Liver (tissue), 9 donors: ENCODE measurements around the gene TBC1D22B. TPM values are rescaled to one million over a fixed set of nuclear protein-coding genes. Genes with fewer than 3 reads are reported as not detected.

ENCODE experiments used
- DNase-seq: peaks from one replicate; pipeline ENCODE4 v3.0.0-alpha.2; 2017; ENCODE audit warnings: low spot score
- H3K27ac ChIP-seq, 2 donors: one replicate each; pipeline ENCODE4 v1.7.0; 2013; ENCODE audit warnings: inconsistent platforms in 2 of 2, low read length in 2 of 2, control low read depth in 1 of 2, low read depth in 1 of 2, mild to moderate bottlenecking in 1 of 2
- H3K27me3 ChIP-seq, 4 donors: one replicate each; pipeline versions ENCODE4 v1.6.1 to v1.7.0; 2013; ENCODE audit warnings: low read length in 3 of 4, inconsistent platforms in 1 of 4, mild to moderate bottlenecking in 1 of 4, moderate library complexity in 1 of 4; ENCODE audit not compliant: control insufficient read depth in 4 of 4, insufficient read depth in 4 of 4
- H3K36me3 ChIP-seq, 4 donors: one replicate each; pipeline versions ENCODE4 v1.6.1 to v1.7.0; 2013; ENCODE audit warnings: low read length in 3 of 4, mild to moderate bottlenecking in 3 of 4, low read depth in 1 of 4, moderate library complexity in 1 of 4; ENCODE audit not compliant: control insufficient read depth in 4 of 4, insufficient read depth in 3 of 4
- H3K4me1 ChIP-seq, 4 donors: one replicate each; pipeline versions ENCODE4 v1.6.1 to v1.7.0; 2013; ENCODE audit warnings: low read length in 3 of 4, mild to moderate bottlenecking in 3 of 4, moderate library complexity in 1 of 4; ENCODE audit not compliant: control insufficient read depth in 4 of 4, insufficient read depth in 4 of 4
- H3K4me3 ChIP-seq, 3 donors: one replicate each; pipeline versions ENCODE4 v1.6.1 to v1.7.0; 2013; ENCODE audit warnings: low read length in 3 of 3, control low read depth in 1 of 3, low read depth in 1 of 3, mild to moderate bottlenecking in 1 of 3
- H3K9ac ChIP-seq, 2 donors: one replicate each; pipeline ENCODE4 v1.7.0; 2013; ENCODE audit warnings: low read length in 2 of 2, mild to moderate bottlenecking in 2 of 2, moderate library complexity in 2 of 2, control low read depth in 1 of 2, low read depth in 1 of 2
- H3K9me3 ChIP-seq, 4 donors: one replicate each; pipeline versions ENCODE4 v1.6.1 to v1.7.0; 2013; ENCODE audit warnings: low read length in 3 of 4; ENCODE audit not compliant: control insufficient read depth in 4 of 4
- ATF3 ChIP-seq: IDR thresholded peaks from 2 replicates; pipeline ENCODE4 v1.6.1; 2016; ENCODE audit warnings: antibody characterized with exemption
- EGR1 ChIP-seq, 2 donors: IDR thresholded peaks; 2 replicates each; pipeline ENCODE4 v1.6.1; 2016 to 2018; ENCODE audit warnings: antibody characterized with exemption in 2 of 2, low read depth in 2 of 2
- FOXA1 ChIP-seq: IDR thresholded peaks from 2 replicates; pipeline ENCODE4 v1.6.1; 2016; ENCODE audit warnings: antibody characterized with exemption
- FOXA2 ChIP-seq: IDR thresholded peaks from 2 replicates; pipeline ENCODE4 v1.6.1; 2016; ENCODE audit warnings: antibody characterized with exemption
- GABPA ChIP-seq, 2 donors: IDR thresholded peaks in 1 of 2; conservative IDR thresholded peaks in 1 of 2; 2 replicates each; pipeline ENCODE4 v1.6.1; 2016; ENCODE audit warnings: antibody characterized with exemption in 2 of 2, mild to moderate bottlenecking in 1 of 2, moderate library complexity in 1 of 2
- MAX ChIP-seq: IDR thresholded peaks from 2 replicates; pipeline ENCODE4 v1.6.1; 2016; ENCODE audit warnings: antibody characterized with exemption
- NR2F2 ChIP-seq: IDR thresholded peaks from 2 replicates; pipeline ENCODE4 v1.6.1; 2016; ENCODE audit warnings: antibody characterized with exemption
- RAD21 ChIP-seq, 2 donors: IDR thresholded peaks; 2 replicates each; pipeline ENCODE4 v1.6.1; 2016; ENCODE audit warnings: antibody characterized with exemption in 2 of 2, mild to moderate bottlenecking in 2 of 2
- RXRA ChIP-seq, 2 donors: IDR thresholded peaks; 2 replicates each; pipeline ENCODE4 v1.6.1; 2017 to 2018; ENCODE audit warnings: antibody characterized with exemption in 2 of 2, mild to moderate bottlenecking in 1 of 2
- TAF1 ChIP-seq: conservative IDR thresholded peaks from 2 replicates; pipeline ENCODE4 v1.6.1; 2016; ENCODE audit warnings: antibody characterized with exemption, mild to moderate bottlenecking
- WGBS: extraction: QIAGEN DNeasy Blood & Tissue Kit; methylation state at CpG from one replicate; pipeline ENCODE4 v1.1.7; 2013; 5-methylcytosine and 5-hydroxymethylcytosine counted together
- polyA plus RNA-seq, 2 donors: library from polyadenylated mRNA; stranded (reverse) in 1 of 2; unstranded in 1 of 2; fragments of 200-250 nt in 1 of 2; fragments of >200 nt in 1 of 2; fragmentation: Nextera tagmentation in 1 of 2; extraction: Ambion mirVana in 1 of 2; gene quantifications; one replicate each; pipeline versions ENCODE4 v1.2.1 to v1.2.3, GENCODE V29; 2013 to 2015
- total RNA-seq, 2 donors: library from RNA; depleted of rRNA; stranded (reverse); fragments of >200 nt; gene quantifications; one replicate each; pipeline ENCODE4 v1.2.3, GENCODE V29; 2014
- TF ChIP-seq, protein P1 (sequence below): fragments of 150-350 bp; IDR thresholded peaks from 2 replicates; pipeline ENCODE4 v1.5.1; 2017; ENCODE audit warnings: improper control_type of control experiment, low read depth, low read length; ENCODE audit not compliant: missing input control
- TF ChIP-seq, protein P2 (sequence below): IDR thresholded peaks from 2 replicates; pipeline ENCODE4 v1.6.1; 2016; ENCODE audit warnings: antibody characterized with exemption
- donor health status: healthy.
- donor health status: healthy.
- donor health status: healthy.
- donor health status: healthy.
- donor health status: healthy.

The TBC1D22B gene
- total and polyA plus RNA-seq, 4 donors, result 1.4 to 10.7 (median 1.9) TPM

DNA sequence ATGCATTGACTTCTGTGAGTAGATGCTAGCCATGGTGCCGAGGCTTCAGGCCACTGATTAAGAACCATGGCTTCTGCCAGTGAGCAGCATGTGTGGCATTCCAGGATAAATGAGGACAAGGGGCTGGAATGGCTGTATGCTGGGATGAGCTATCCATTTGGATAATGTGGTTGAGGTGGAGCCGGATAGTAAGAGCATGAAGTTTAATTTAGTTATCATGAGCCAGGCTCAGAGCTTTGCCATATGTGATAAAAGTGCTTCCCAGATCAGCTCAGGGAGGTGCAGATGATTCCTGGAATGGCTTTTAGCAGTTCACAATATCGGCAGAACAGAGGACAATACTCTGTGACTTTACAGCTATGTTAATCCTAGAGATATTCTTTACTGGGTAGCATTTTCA, 61.6 kb downstream of the TBC1D22B start (continued):
- TF ChIP-seq, protein P1, sequence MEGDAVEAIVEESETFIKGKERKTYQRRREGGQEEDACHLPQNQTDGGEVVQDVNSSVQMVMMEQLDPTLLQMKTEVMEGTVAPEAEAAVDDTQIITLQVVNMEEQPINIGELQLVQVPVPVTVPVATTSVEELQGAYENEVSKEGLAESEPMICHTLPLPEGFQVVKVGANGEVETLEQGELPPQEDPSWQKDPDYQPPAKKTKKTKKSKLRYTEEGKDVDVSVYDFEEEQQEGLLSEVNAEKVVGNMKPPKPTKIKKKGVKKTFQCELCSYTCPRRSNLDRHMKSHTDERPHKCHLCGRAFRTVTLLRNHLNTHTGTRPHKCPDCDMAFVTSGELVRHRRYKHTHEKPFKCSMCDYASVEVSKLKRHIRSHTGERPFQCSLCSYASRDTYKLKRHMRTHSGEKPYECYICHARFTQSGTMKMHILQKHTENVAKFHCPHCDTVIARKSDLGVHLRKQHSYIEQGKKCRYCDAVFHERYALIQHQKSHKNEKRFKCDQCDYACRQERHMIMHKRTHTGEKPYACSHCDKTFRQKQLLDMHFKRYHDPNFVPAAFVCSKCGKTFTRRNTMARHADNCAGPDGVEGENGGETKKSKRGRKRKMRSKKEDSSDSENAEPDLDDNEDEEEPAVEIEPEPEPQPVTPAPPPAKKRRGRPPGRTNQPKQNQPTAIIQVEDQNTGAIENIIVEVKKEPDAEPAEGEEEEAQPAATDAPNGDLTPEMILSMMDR, result no peak

GRCh38 chr6:37319856-37320480, 62.4 kb downstream of the TBC1D22B start:
- Histone ChIP-seq H3K27me3 (no peaks in the 10 kb centered on the region), H3K36me3 (peaks cover 9 to 48% (median 35%) of the 10 kb centered on the region in 4 donors), H3K9ac (no peak overlapping the region), H3K9me3 (no peaks in the 10 kb centered on the region), H3K4me3 (no peak overlapping the region), H3K27ac (no peak overlapping the region), H3K4me1 (peaks cover 0 to 10% (median 6%) of the 10 kb centered on the region in 4 donors)
- 91% methylated on average over 4 of the region's 4 CpGs for WGBS
- no peak for TF ChIP-seq FOXA2
- TF ChIP-seq ATF3, result no peak
- no peak for TF ChIP-seq EGR1 (IDR thresholded peaks at IDR 0.05; ENCODE audit: low read depth in 2 of 2)
- no peak for TF ChIP-seq NR2F2
- no peak for TF ChIP-seq FOXA1
- TF ChIP-seq, protein P1, result no peak
- TF ChIP-seq RAD21 (IDR thresholded peaks at IDR 0.05), result no peak
- DNase-seq, result no peak

GRCh38 chr6:37320646-37321045, 63.1 kb downstream of the TBC1D22B start:
- Histone ChIP-seq H3K27me3 (no peaks in the 10 kb centered on the region), H3K36me3 (peaks cover 9 to 46% (median 33%) of the 10 kb centered on the region in 4 donors), H3K27ac (no peak overlapping the region), H3K9ac (no peak overlapping the region), H3K4me3 (no peak overlapping the region), H3K9me3 (no peaks in the 10 kb centered on the region), H3K4me1 (peaks cover 0 to 14% (median 9%) of the 10 kb centered on the region in 4 donors)
- DNase-seq, result no peak
- TF ChIP-seq RXRA (IDR thresholded peaks at IDR 0.05), result no peak
- 93% methylated on average over 8 of the region's 8 CpGs for WGBS

DNA sequence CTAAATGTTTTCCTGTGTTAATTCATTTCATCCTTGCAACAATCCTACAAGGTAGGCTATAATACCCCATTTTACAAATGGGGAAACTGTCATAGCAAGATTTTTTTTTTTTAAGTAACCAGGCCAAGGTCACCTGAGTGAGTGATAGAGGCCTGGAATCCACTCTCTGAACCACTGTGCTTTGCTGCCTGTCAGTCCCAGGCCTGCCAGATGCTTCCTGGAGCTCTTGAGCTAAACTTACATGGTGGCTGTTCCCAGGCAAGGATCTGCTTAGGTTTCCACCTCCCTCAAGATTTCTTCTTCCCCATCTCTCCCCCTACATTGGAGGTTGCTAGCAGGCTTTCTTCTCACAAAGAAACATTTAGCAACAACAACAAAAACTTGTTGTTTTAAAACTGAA, 63.5 kb downstream of the TBC1D22B start:
- Histone ChIP-seq H3K27ac (no peak overlapping the region), H3K36me3 (peaks cover 9 to 41% (median 28%) of the 10 kb centered on the region in 4 donors), H3K4me1 (peaks cover 0 to 14% (median 9%) of the 10 kb centered on the region in 4 donors), H3K9ac (no peak overlapping the region), H3K4me3 (no peak overlapping the region), H3K27me3 (no peaks in the 10 kb centered on the region), H3K9me3 (no peaks in the 10 kb centered on the region)
- DNase-seq, result no peak
- no peak for TF ChIP-seq NR2F2
- TF ChIP-seq RXRA (IDR thresholded peaks at IDR 0.05), result no peak
- no peak for TF ChIP-seq GABPA (IDR thresholded peaks at IDR 0.05 in 1 of 2, conservative IDR thresholded peaks at IDR 0.05 in 1 of 2)
- TF ChIP-seq, protein P2, sequence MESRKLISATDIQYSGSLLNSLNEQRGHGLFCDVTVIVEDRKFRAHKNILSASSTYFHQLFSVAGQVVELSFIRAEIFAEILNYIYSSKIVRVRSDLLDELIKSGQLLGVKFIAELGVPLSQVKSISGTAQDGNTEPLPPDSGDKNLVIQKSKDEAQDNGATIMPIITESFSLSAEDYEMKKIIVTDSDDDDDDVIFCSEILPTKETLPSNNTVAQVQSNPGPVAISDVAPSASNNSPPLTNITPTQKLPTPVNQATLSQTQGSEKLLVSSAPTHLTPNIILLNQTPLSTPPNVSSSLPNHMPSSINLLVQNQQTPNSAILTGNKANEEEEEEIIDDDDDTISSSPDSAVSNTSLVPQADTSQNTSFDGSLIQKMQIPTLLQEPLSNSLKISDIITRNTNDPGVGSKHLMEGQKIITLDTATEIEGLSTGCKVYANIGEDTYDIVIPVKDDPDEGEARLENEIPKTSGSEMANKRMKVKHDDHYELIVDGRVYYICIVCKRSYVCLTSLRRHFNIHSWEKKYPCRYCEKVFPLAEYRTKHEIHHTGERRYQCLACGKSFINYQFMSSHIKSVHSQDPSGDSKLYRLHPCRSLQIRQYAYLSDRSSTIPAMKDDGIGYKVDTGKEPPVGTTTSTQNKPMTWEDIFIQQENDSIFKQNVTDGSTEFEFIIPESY, result no peak
- TF ChIP-seq TAF1, result no peak
- no peak for TF ChIP-seq MAX
- no peak for TF ChIP-seq FOXA2
- TF ChIP-seq EGR1 (IDR thresholded peaks at IDR 0.05; ENCODE audit: low read depth in 2 of 2), result no peak
- TF ChIP-seq RAD21 (IDR thresholded peaks at IDR 0.05), result no peak
- no peak for TF ChIP-seq FOXA1
